SK-N-MC (cell line): ENCODE results near the gene PET100.

ENCODE experiments used
- DNase-seq: peaks from one replicate; pipeline ENCODE4 v3.0.0-alpha.2; 2011; ENCODE audit warnings: low read depth, low spot score
- H3K27ac ChIP-seq: fragments of 200-600 bp; sonication (generic); 2 replicates; pipeline ENCODE4 v1.5.1; 2016; ENCODE audit warnings: mixed run types
- H3K36me3 ChIP-seq: fragments of 200-600 bp; sonication (generic); 2 replicates; pipeline ENCODE4 v1.6.1; 2017; ENCODE audit warnings: antibody characterized with exemption, low read length, mixed read lengths; ENCODE audit not compliant: insufficient read depth
- H3K4me3 ChIP-seq: fragments of 200-600 bp; sonication (generic); 2 replicates; pipeline ENCODE4 v1.5.1; 2016
- H3K9ac ChIP-seq: fragments of 200-600 bp; sonication (generic); 2 replicates; pipeline ENCODE4 v1.8.0; 2017; ENCODE audit warnings: mixed run types, mixed read lengths; ENCODE audit not compliant: insufficient read length
- H3K9me3 ChIP-seq: fragments of 200-600 bp; sonication (generic); 2 replicates; pipeline ENCODE4 v1.6.1; 2017; ENCODE audit warnings: low read depth, mild to moderate bottlenecking, antibody characterized with exemption, low read length, moderate library complexity, mixed read lengths
- EZH2 ChIP-seq: fragments of 200-600 bp; sonication (generic); IDR thresholded peaks from one replicate; pipeline ENCODE4 v1.6.1; 2017; ENCODE audit warnings: antibody characterized with exemption
- FOXP2 ChIP-seq: optimal IDR thresholded peaks from 2 replicates; pipeline ENCODE3; 2011; ENCODE audit warnings: mild to moderate bottlenecking, moderate library complexity; ENCODE audit not compliant: insufficient read depth; ENCODE audit errors: extremely low read length, control extremely low read depth
- POLR2AphosphoS5 ChIP-seq: IDR thresholded peaks from 2 replicates; pipeline ENCODE4 v1.6.1; 2012; ENCODE audit warnings: mild to moderate bottlenecking, low read depth, low read length, borderline replicate concordance

The PET100 gene, protein sequence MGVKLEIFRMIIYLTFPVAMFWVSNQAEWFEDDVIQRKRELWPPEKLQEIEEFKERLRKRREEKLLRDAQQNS

DNA sequence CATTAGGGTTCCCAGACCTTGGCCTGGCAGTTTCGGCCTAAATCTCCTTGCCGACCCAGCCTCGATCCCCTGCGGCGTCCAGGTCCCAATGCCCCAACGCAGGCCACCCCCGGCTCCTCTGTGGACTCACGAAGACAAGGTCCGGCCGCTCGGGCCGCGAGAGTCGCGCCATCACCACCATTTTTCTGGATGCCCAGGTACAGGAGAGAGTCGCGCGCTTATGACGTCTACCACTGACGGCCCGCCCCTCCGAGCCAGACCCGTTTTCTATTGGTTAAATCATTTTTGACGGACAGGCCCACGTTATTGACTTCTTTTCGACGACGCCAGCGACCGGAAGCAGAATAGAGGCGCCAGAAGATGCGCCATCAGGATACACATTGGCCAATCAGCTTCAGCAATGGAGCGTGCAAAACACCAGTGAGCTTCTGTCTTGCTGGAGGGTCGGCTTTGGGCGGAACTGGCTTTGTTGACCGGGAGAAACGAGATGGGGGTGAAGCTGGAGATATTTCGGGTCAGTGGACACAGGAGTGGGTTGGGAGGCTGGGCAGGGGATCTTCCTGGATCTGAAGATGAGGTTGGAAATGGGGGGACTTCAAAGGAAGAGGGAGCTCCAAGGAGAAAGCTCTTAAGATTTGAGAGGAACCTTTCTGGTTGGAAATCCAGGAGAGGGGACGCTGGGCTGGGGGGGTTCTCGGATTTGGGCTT, at the start of gene PET100, which contains the start of gene XAB2:
TSS of gene PET100 (plus strand) at position 447 of the 708 bp plus-strand sequence. CDS start at position 488, 41 bp downstream.
TSS of gene XAB2 (minus strand) at position 199 of the 708 bp plus-strand sequence. CDS start at position 181, 18 bp downstream.
- H3K27ac ChIP-seq, result peak within 1 kb of the TSS; percentile 65
- peak within 1 kb of the TSS; percentile 94 for H3K9ac ChIP-seq
- no peaks in the 10 kb centered on the region for H3K9me3 ChIP-seq
- no peaks in the 10 kb centered on the region; the same call in 1 of the 2 replicates for H3K36me3 ChIP-seq
- peak; percentile 95 for DNase-seq
- TF ChIP-seq EZH2 (no peak), FOXP2 (no peak), POLR2AphosphoS5 (peak; percentile 67)
- H3K4me3 ChIP-seq, result peak within 1 kb of the TSS; percentile 95

DNA sequence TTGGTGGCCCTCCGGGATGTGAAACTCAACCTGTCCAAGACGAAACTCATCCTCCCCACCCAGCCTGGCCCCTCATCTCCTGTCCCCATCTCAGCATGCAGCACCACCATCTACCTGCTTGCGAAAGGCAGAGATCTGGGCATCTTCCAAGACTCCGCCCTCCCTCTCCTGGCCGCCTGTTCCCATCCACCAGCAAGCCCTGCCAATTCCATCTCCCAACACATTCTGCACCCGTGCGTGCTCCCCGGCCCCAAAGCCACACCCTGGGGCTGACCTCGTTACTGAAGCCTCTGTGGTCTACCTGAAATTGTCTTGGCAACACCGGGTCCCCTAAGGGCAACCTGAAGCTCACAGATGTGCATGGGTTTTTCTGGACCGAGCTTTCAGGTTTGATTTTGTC, 47.1 kb upstream of the PET100 start:
- no peaks in the 10 kb centered on the region for H3K9me3 ChIP-seq
- H3K36me3 ChIP-seq, result no peaks in the 10 kb centered on the region
- TF ChIP-seq FOXP2 (no peak), EZH2 (no peak), POLR2AphosphoS5 (no peak)
- H3K4me3 ChIP-seq, result no peak overlapping the region
- no peak overlapping the region for H3K27ac ChIP-seq
- no peak for DNase-seq
- H3K9ac ChIP-seq, result no peak overlapping the region

DNA sequence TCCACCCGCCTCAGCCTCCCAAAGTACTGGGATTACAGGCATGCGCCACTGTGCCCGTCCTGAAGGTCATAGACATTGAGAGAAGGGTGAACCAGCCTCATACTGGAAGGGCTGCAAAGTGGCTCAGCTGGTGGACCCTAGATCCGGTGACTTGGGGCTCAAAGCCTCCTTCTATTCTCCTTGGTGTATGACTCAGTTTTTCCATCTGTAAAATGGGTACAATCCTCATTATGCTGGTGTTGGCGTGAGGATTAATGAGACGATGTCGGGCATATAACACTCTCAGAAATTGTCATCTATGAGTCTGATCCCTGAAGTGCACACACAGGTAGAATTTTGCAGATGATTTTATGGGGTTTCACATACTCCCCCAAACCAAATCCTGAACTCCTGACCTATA, 39.8 kb upstream of the PET100 start:
- Histone ChIP-seq H3K9ac (no peak overlapping the region), H3K36me3 (no peaks in the 10 kb centered on the region), H3K9me3 (no peaks in the 10 kb centered on the region), H3K4me3 (no peak overlapping the region), H3K27ac (no peak overlapping the region)
- DNase-seq, result no peak
- TF ChIP-seq EZH2 (no peak), POLR2AphosphoS5 (no peak)

DNA sequence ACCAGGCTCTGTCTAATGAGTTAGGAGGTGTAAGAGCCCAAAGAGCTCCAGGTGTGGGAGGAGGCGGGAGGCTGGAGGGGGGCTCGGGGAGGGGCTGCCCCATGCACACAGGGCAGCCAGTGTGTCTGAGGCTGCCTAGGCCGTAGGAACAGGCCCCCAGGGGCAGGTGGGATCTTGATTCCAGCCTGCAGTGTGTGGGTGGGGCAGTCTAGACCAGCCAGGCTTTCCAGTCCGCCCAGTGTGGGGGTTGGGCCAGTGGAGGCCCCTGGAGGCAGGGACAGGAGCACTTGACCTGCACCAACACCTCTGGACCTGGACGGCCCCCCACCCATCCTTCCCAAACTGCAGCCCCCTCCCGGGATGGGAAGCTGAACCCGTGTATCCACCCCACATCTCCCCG, 39.3 kb upstream of the PET100 start:
- no peak overlapping the region for H3K4me3 ChIP-seq
- no peak overlapping the region for H3K27ac ChIP-seq
- TF ChIP-seq EZH2, result no peak
- TF ChIP-seq POLR2AphosphoS5, result no peak
- TF ChIP-seq FOXP2, result no peak
- no peak for DNase-seq
- H3K36me3 ChIP-seq, result no peaks in the 10 kb centered on the region
- H3K9ac ChIP-seq, result no peak overlapping the region
- H3K9me3 ChIP-seq, result no peaks in the 10 kb centered on the region

DNA sequence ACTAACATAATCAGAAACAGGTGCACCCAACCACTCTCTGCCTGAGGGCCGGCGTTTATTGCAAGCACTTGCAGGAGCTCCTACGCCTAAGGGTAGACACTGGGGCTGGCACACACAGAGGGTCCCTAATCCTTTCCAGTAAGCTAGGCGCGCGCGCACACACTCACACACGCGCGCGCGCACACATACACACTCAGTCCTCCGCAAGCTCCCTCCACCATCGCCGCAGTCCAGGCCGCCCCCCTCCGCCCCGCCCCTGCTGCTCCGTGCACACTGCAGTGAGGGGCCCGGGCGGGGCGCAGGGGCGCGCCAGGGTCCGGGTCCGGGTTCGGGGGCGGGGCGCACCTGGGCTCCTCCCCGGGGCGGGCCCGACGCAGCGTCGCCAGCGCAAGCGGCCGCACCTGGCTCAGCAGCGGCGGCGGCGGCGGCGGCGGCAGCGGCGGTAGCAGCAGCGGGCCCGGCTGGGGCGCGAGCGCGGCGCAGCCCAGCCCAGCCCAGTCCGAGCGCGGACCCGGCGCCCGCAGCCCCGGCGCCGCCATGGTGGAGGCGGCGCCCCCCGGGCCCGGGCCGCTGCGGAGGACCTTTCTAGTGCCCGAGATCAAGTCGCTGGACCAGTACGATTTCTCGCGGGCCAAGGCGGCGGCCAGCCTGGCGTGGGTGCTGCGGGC, 34.0 kb upstream of the PET100 start, which contains the start of gene CAMSAP3:
TSS of gene CAMSAP3 (plus strand) at position 398 of the 668 bp plus-strand sequence. CDS start at position 538, 140 bp downstream.
- peak; percentile 60 for TF ChIP-seq FOXP2
- no peak for TF ChIP-seq POLR2AphosphoS5
- no peak for TF ChIP-seq EZH2
- Histone ChIP-seq H3K9me3 (no peaks in the 10 kb centered on the region), H3K36me3 (no peaks in the 10 kb centered on the region), H3K27ac (peak within 1 kb of the TSS; percentile 59; the same call in 1 of the 2 replicates), H3K4me3 (peak within 1 kb of the TSS; percentile 87), H3K9ac (peak within 1 kb of the TSS; percentile 85)
- DNase-seq, result peak; percentile 88

DNA sequence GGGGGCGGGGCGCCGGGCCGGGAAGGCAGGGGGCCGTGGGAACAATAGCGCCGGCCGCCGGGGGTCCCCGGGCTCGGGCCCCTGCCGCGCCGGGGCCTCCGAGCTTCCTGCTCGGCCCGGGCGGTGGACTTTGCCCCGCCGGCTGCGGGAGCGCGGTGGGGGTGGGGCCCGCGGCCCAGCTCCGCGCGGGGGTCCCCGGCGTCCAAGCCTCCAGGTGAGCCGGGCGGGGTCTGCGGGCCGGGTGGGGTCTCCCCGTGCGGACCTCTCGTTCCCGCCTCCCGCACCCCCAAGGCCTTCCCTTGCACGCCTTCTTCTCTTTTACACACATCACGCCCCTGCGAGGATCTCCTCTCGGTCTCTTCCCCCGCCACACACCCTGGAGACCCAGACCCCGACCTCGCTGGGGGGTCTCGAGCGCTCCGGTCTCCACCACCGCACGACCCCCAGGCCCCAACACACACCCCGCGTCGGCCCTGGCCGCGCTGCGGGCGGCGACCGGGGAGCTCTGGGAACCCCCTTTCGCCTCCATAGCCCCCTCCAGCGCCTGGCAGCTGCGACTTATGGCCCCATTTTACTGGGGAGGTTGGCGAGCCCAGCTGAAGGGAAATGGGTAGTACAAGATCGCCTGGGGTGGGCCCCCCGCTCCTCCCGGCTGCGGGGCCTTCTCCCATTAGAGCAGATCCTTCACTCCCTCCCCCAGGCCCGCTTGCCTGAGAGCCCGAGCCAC, 33.2 kb upstream of the PET100 start:
- H3K4me3 ChIP-seq, result peak overlapping the region; percentile 87
- TF ChIP-seq EZH2 (no peak), FOXP2 (no peak), POLR2AphosphoS5 (no peak)
- H3K27ac ChIP-seq, result no peak overlapping the region
- no peaks in the 10 kb centered on the region for H3K9me3 ChIP-seq
- H3K9ac ChIP-seq, result peak overlapping the region; percentile 85
- H3K36me3 ChIP-seq, result no peaks in the 10 kb centered on the region
- no peak for DNase-seq

DNA sequence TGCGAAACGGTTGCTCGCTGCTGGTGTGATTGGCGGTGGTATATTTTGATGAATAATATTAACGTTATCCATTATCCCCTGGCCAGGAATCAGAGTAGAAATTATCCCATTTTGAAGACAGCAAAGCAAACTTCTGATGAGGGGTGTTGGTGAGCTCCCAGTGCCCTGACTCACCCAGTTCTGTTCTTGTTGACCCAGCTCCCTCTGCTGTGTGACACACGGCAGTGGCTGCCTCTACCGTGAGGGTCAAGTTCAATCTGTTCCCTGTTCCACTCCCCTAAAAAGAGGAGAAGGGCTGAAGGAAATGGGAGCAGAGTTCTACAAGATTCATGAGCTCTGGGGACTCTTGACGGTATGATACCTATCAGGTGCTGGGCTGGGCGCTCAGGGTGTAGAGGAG, 31.9 kb upstream of the PET100 start:
- no peak for DNase-seq
- TF ChIP-seq FOXP2 (no peak), EZH2 (no peak), POLR2AphosphoS5 (no peak)
- Histone ChIP-seq H3K9me3 (no peaks in the 10 kb centered on the region), H3K27ac (no peak overlapping the region), H3K4me3 (no peak overlapping the region), H3K36me3 (no peaks in the 10 kb centered on the region), H3K9ac (no peak overlapping the region)

DNA sequence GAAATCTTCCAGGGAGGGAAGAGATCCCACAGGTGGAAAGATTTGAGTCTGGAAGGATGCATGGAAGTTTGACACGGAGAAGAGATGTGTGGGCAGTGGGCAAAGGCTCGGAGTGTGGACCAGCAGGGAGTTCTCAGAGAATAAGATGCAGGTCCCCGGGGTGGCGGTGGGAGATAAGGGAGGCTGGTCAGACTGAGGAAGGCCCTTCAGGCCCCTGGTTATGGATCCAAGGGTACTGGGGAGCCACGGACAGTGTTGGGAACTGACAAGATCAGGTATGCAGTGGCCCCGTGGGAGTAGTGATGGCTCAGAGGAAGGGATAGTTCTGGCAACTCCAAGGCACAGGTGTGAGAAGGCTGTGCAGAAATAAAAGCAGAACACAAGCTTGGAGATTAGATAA, 31.4 kb upstream of the PET100 start:
- Histone ChIP-seq H3K4me3 (no peak overlapping the region), H3K27ac (no peak overlapping the region), H3K9me3 (no peaks in the 10 kb centered on the region), H3K9ac (no peak overlapping the region), H3K36me3 (no peaks in the 10 kb centered on the region)
- TF ChIP-seq EZH2 (no peak), FOXP2 (no peak), POLR2AphosphoS5 (no peak)
- no peak for DNase-seq
